Endothelial cell of umbilical vein (primary cell): ENCODE measurements around the gene PAQR3. TPM values are rescaled to one million over a fixed set of nuclear protein-coding genes. Genes with fewer than 3 reads are reported as not detected.

Experiments used
- BruUV-seq: library from RNA; stranded (reverse); fragments of 400-500 nt; replicated peaks from 2 replicates; lab custom pipeline; 2021; lab: Mats Ljungman, UMichigan
- CTCF ChIA-PET: fragments of 300-600, 350-600 bp; sonication (Branson Sonifier 250); formaldehyde crosslinking; loops from one replicate; lab custom pipeline; 2021; ENCODE audit warnings: antibody characterized with exemption, inconsistent platforms; lab: Charles Lee
- POLR2A ChIA-PET: fragments of 300-600, 350-600 bp; sonication (Branson Sonifier 250); formaldehyde crosslinking; loops from one replicate; lab custom pipeline; 2021; ENCODE audit warnings: antibody characterized with exemption, inconsistent platforms; lab: Charles Lee
- DNase-seq: peaks from one replicate; pipeline ENCODE4 v3.0.0-alpha.2; 2011; ENCODE audit warnings: low read depth, low spot score
- FAIRE-seq: peaks from 2 replicates; lab custom pipeline; 2011; peaks lifted over from hg19 to GRCh38; lab: Jason Lieb, UNC
- H2AFZ ChIP-seq: 2 replicates; pipeline ENCODE4 v1.6.0; 2012; ENCODE audit warnings: low read depth, low read length, control low read depth, inconsistent platforms
- H3K27ac ChIP-seq: 2 replicates; pipeline ENCODE4 v1.5.1; 2011; ENCODE audit warnings: low read depth, mild to moderate bottlenecking, control low read depth, low read length, moderate library complexity; ENCODE audit not compliant: insufficient read depth
- H3K27me3 ChIP-seq, 2 experiments: 2 replicates each; pipeline versions ENCODE4 v1.6.0 to v1.6.1; 2011; ENCODE audit warnings: low read length in 2 of 2, mixed read lengths in 1 of 2; ENCODE audit not compliant: control insufficient read depth in 2 of 2, insufficient read depth in 2 of 2
- H3K36me3 ChIP-seq, 2 experiments: 2 replicates in 1 of 2; 3 replicates in 1 of 2; pipeline ENCODE4 v1.5.1; 2011; ENCODE audit warnings: low read length in 2 of 2, mild to moderate bottlenecking in 1 of 2, moderate library complexity in 1 of 2; ENCODE audit not compliant: control insufficient read depth in 2 of 2, insufficient read depth in 2 of 2; ENCODE audit errors: extremely low read depth in 1 of 2
- H3K4me1 ChIP-seq: 3 replicates; pipeline ENCODE4 v1.5.1; 2011; ENCODE audit warnings: mild to moderate bottlenecking, low read length; ENCODE audit not compliant: control insufficient read depth, insufficient read depth; ENCODE audit errors: extremely low read depth
- H3K4me2 ChIP-seq: 2 replicates; pipeline ENCODE4 v1.6.1; 2011; ENCODE audit warnings: low read length, control low read depth, mixed read lengths; ENCODE audit not compliant: insufficient read depth
- H3K4me3 ChIP-seq, 3 experiments: fragments of 200-600 bp in 1 of 3; sonication (generic), shearing (Covaris generic) in 1 of 3; replicated peaks in 1 of 3; 2 replicates each; pipeline ENCODE4 v1.5.1; 2011 to 2016; ENCODE audit warnings: control low read depth in 3 of 3, low read length in 3 of 3, mild to moderate bottlenecking in 2 of 3, inconsistent platforms in 1 of 3, low read depth in 1 of 3, moderate library complexity in 1 of 3; ENCODE audit not compliant: insufficient read depth in 1 of 3
- H3K79me2 ChIP-seq: 2 replicates; pipeline ENCODE4 v1.6.0; 2012; ENCODE audit warnings: low read length, inconsistent platforms; ENCODE audit not compliant: control insufficient read depth, insufficient read depth
- H3K9ac ChIP-seq: replicated peaks from 2 replicates; pipeline ENCODE3; 2011; ENCODE audit warnings: low read length, control low read depth; ENCODE audit not compliant: insufficient read depth; ENCODE audit errors: extremely low read depth
- H3K9me1 ChIP-seq: replicated peaks from 3 replicates; pipeline ENCODE4 v1.6.0; 2011; ENCODE audit warnings: mild to moderate bottlenecking, low read length; ENCODE audit not compliant: control insufficient read depth, insufficient read depth; ENCODE audit errors: extremely low read depth
- H3K9me3 ChIP-seq: replicated peaks from 2 replicates; pipeline ENCODE4 v1.5.1; 2012; ENCODE audit warnings: low read length, inconsistent platforms; ENCODE audit not compliant: control insufficient read depth, insufficient read depth
- H4K20me1 ChIP-seq: replicated peaks from 2 replicates; pipeline ENCODE3; 2011; ENCODE audit warnings: mild to moderate bottlenecking, low read length; ENCODE audit not compliant: control insufficient read depth, insufficient read depth; ENCODE audit errors: extremely low read depth
- CTCF ChIP-seq, 2 donors: IDR thresholded peaks; 1 replicate in 1 of 2; 2 replicates in 1 of 2; pipeline ENCODE4 v1.5.1; 2011; ENCODE audit warnings: low read length in 2 of 2, mild to moderate bottlenecking in 2 of 2, moderate library complexity in 2 of 2, control low read depth in 1 of 2, inconsistent platforms in 1 of 2, low read depth in 1 of 2; ENCODE audit not compliant: insufficient read depth in 1 of 2; ENCODE audit errors: extremely low read depth in 1 of 2
- EZH2 ChIP-seq: IDR thresholded peaks from 2 replicates; pipeline ENCODE4 v1.6.1; 2012; ENCODE audit warnings: borderline replicate concordance, low read depth, mild to moderate bottlenecking, moderate library complexity, low read length, inconsistent platforms; ENCODE audit not compliant: severe bottlenecking
- FOS ChIP-seq: IDR thresholded peaks from 2 replicates; pipeline ENCODE4 v1.6.1; 2011; ENCODE audit warnings: mild to moderate bottlenecking, low read length, moderate library complexity, borderline replicate concordance; ENCODE audit not compliant: insufficient read depth
- GATA2 ChIP-seq: IDR thresholded peaks from 2 replicates; pipeline ENCODE4 v1.7.0; 2011; ENCODE audit warnings: low read depth, mild to moderate bottlenecking, moderate library complexity, mixed read lengths, low read length; ENCODE audit not compliant: insufficient read length, insufficient read depth
- JUN ChIP-seq: IDR thresholded peaks from 2 replicates; pipeline ENCODE4 v1.6.1; 2011; ENCODE audit warnings: borderline replicate concordance, low read depth; ENCODE audit not compliant: insufficient read length, insufficient read depth
- MAX ChIP-seq: IDR thresholded peaks from 2 replicates; pipeline ENCODE4 v1.6.1; 2011; ENCODE audit not compliant: insufficient read depth, insufficient read length
- MYC ChIP-seq: IDR thresholded peaks from one replicate; pipeline ENCODE4 v1.6.1; 2011; ENCODE audit warnings: mild to moderate bottlenecking, low read depth, low read length
- POLR2A ChIP-seq: IDR thresholded peaks from 2 replicates; pipeline ENCODE4 v1.6.1; 2012; ENCODE audit warnings: low read depth, mild to moderate bottlenecking, control low read depth, low read length
- POLR2AphosphoS5 ChIP-seq: IDR thresholded peaks from 2 replicates; pipeline ENCODE4 v1.6.1; 2012; ENCODE audit warnings: low read depth, mild to moderate bottlenecking, control low read depth, low read length, moderate library complexity; ENCODE audit not compliant: insufficient read depth
- dilution Hi-C: fragments of 300-500 bp; cut with MboI; formaldehyde crosslinking; loops from one replicate; pipeline ENCODE4 v1.15.0; 2019; ENCODE audit warnings: low sequenced_read_pairs; ENCODE audit not compliant: extremely low pct_ligation_motif_present
- intact Hi-C: fragments of 100-400 bp; cut with micrococcal nuclease; formaldehyde crosslinking; loops from one replicate; pipeline ENCODE4 v1.10.0; 2022
- polyA plus RNA-seq, 4 experiments: library from polyadenylated mRNA; depleted of rRNA in 3 of 4; stranded (reverse) in 3 of 4; unstranded in 1 of 4; fragments of >200 nt; gene quantifications; 2 replicates each; pipeline versions ENCODE4 v1.2.1 to v1.2.3, GENCODE V29; 2011 to 2012; ENCODE audit warnings: missing spikeins in 1 of 4
- total RNA-seq: library from RNA; stranded (reverse); gene quantifications from 2 replicates; pipeline ENCODE4 v1.2.3, GENCODE V29; 2021

Gene PAQR3
- total and polyA plus RNA-seq, 2 donors (not counting 3 experiments of a cell fraction or from before 2014, with no cell fraction given), result 15.0 to 19.0 TPM

DNA sequence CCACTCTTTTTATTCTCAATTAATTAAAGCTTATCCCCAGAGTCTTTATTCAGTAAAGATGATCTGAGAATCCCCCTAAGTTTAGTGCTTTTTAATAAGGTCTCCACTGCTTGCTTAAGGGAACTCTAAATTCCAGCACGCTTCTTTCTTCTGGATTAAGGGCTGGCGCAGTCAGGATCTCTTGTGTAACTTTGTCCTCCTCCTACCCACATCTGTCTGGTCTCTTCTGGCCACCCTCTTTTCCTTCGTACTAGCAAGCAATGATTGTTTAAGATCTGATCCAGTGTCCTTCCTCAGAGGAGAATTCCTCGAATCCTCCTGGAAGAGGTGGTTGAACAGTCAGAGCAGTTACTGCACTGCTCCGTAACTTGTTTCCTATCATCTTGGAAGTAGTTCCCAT is 14.0 kb upstream of the PAQR3 start:
- DNase-seq (no peak), FAIRE-seq (no peak)
- ChIA-PET POLR2A (no interaction called here), CTCF (interaction anchor here (0.7 to 4.8 kb wide), 12 partner anchors 10 to 1383 kb away, joined by 3 to 30 read pairs (median 9); partner anchors contain the start of gene CFAP299)
- Histone ChIP-seq H3K9me3 (no peaks in the 10 kb centered on the region), H3K27ac (no peak overlapping the region), H3K36me3 (no peaks in the 10 kb centered on the region), H3K79me2 (no peaks in the 10 kb centered on the region), H3K4me2 (no peak overlapping the region), H3K9me1 (no peaks in the 10 kb centered on the region), H3K4me1 (no peaks in the 10 kb centered on the region), H2AFZ (no peak overlapping the region), H3K9ac (no peak overlapping the region), H3K4me3 (no peak overlapping the region), H4K20me1 (no peaks in the 10 kb centered on the region), H3K27me3 (peaks cover 4 to 5% of the 10 kb centered on the region in 2 experiments)
- TF ChIP-seq MAX (no peak), JUN (no peak), POLR2AphosphoS5 (no peak), GATA2 (no peak), EZH2 (no peak), MYC (no peak), POLR2A (no peak), CTCF (IDR thresholded peaks at IDR 0.05; ENCODE audit: extremely low read depth in 1 of 2, insufficient read depth in 1 of 2, low read depth in 1 of 2, low read length in 2 of 2) (no peak), FOS (no peak)
- dilution Hi-C loops, result no loop called here
- no TSS peak for BruUV-seq
- intact Hi-C loops, result loop anchor here (2.0 to 10.0 kb wide), 5 partner anchors 89 to 1384 kb away; no protein-coding TSS in a partner anchor
